DOHH2 (cell line): ENCODE data around the gene KRTAP4-5.
"Not testable (repeated sequence)": the region's sequence is repeated elsewhere in the genome, so short reads cannot be mapped to it uniquely, and the experiment has no call there.

Experiments used
- H3F3A ChIP-seq: fragments of 200-600 bp; sonication (generic), shearing (Covaris generic); 2 replicates; pipeline ENCODE4 v1.6.0; 2016; ENCODE audit warnings: antibody characterized with exemption, mild to moderate bottlenecking; ENCODE audit not compliant: control insufficient read depth, insufficient read depth
- H3K27ac ChIP-seq: fragments of 200-600 bp; sonication (generic); 2 replicates; pipeline ENCODE4 v1.5.1; 2014; ENCODE audit warnings: low read depth, mild to moderate bottlenecking, low read length, moderate library complexity
- H3K27me3 ChIP-seq: fragments of 200-600 bp; sonication (generic); 2 replicates; pipeline ENCODE4 v1.6.1; 2014; ENCODE audit warnings: mild to moderate bottlenecking, low read length, mixed read lengths; ENCODE audit not compliant: control insufficient read depth
- H3K36me3 ChIP-seq: fragments of 200-600 bp; sonication (generic); 2 replicates; pipeline ENCODE4 v1.6.1; 2014; ENCODE audit warnings: mild to moderate bottlenecking, low read length, moderate library complexity, mixed read lengths; ENCODE audit not compliant: control insufficient read depth
- H3K4me1 ChIP-seq: fragments of 200-600 bp; sonication (generic); 2 replicates; pipeline ENCODE4 v1.6.1; 2014; ENCODE audit warnings: mild to moderate bottlenecking, low read length, mixed read lengths; ENCODE audit not compliant: control insufficient read depth
- H3K4me2 ChIP-seq: fragments of 200-600 bp; sonication (generic); 2 replicates; pipeline ENCODE4 v1.6.0; 2014; ENCODE audit warnings: mild to moderate bottlenecking, low read length, moderate library complexity
- H3K4me3 ChIP-seq: fragments of 200-600 bp; sonication (generic); 2 replicates; pipeline ENCODE4 v1.5.1; 2014; ENCODE audit warnings: mild to moderate bottlenecking, low read length, mixed read lengths
- H3K79me2 ChIP-seq: fragments of 200-600 bp; sonication (generic); 2 replicates; pipeline ENCODE4 v1.6.1; 2014; ENCODE audit warnings: mild to moderate bottlenecking, low read length, mixed read lengths; ENCODE audit not compliant: control insufficient read depth
- H3K9me2 ChIP-seq: fragments of 200-600 bp; sonication (generic); replicated peaks from 2 replicates; pipeline ENCODE4 v1.6.1; 2014; ENCODE audit warnings: mild to moderate bottlenecking, low read length, mixed read lengths; ENCODE audit not compliant: control insufficient read depth
- H3K9me3 ChIP-seq: fragments of 200-600 bp; sonication (generic); 2 replicates; pipeline ENCODE4 v1.6.1; 2014; ENCODE audit warnings: antibody characterized with exemption, low read length, mixed read lengths; ENCODE audit not compliant: control insufficient read depth, insufficient read depth
- H4K20me1 ChIP-seq: fragments of 200-600 bp; sonication (generic); 2 replicates; pipeline ENCODE4 v1.6.0; 2014; ENCODE audit warnings: low read depth, mild to moderate bottlenecking, antibody characterized with exemption, low read length, moderate library complexity; ENCODE audit not compliant: control insufficient read depth, insufficient read depth
- CTCF ChIP-seq: fragments of 200-600 bp; sonication (generic); IDR thresholded peaks from one replicate; pipeline ENCODE4 v1.5.1; 2014; ENCODE audit warnings: antibody characterized with exemption, mild to moderate bottlenecking, low read depth, low read length; ENCODE audit not compliant: poor library complexity, severe bottlenecking
- EZH2phosphoT487 ChIP-seq: fragments of 200-600 bp; sonication (generic); IDR thresholded peaks from 2 replicates; pipeline ENCODE4 v1.6.1; 2017; ENCODE audit warnings: borderline replicate concordance, mild to moderate bottlenecking, antibody characterized with exemption, low read length, moderate library complexity, mixed read lengths

KRTAP4-5 gene

GRCh38 chr17:41167561-41167960 lies 17.9 kb upstream of the KRTAP4-5 start:
- Histone ChIP-seq H3K4me2 (no peak overlapping the region), H3K27me3 (no peaks in the 10 kb centered on the region), H3K79me2 (no peaks in the 10 kb centered on the region), H4K20me1 (no peaks in the 10 kb centered on the region), H3K4me3 (no peak overlapping the region), H3K9me2 (no peaks in the 10 kb centered on the region), H3K36me3 (no peaks in the 10 kb centered on the region), H3K9me3 (no peaks in the 10 kb centered on the region), H3K4me1 (no peaks in the 10 kb centered on the region), H3K27ac (no peak overlapping the region), H3F3A (no peaks in the 10 kb centered on the region)
- TF ChIP-seq CTCF = no peak
- no peak for TF ChIP-seq EZH2phosphoT487

- Histone ChIP-seq H3K4me1 (no peaks in the 10 kb centered on the region), H3K27ac (no peak overlapping the region), H3F3A (no peaks in the 10 kb centered on the region), H3K9me3 (no peaks in the 10 kb centered on the region), H3K79me2 (no peaks in the 10 kb centered on the region), H4K20me1 (no peaks in the 10 kb centered on the region), H3K4me2 (no peak overlapping the region), H3K27me3 (no peaks in the 10 kb centered on the region), H3K4me3 (no peak overlapping the region), H3K36me3 (no peaks in the 10 kb centered on the region), H3K9me2 (no peaks in the 10 kb centered on the region)
- TF ChIP-seq EZH2phosphoT487 (no peak), CTCF (no peak)
Observed at GRCh38 chr17:41163828-41164227, 14.2 kb upstream of the KRTAP4-5 start.

GRCh38 chr17:41160648-41161047 lies 11.0 kb upstream of the KRTAP4-5 start, which contains the start of gene KRTAP4-4:
TSS of gene KRTAP4-4 (minus strand) at chr17:41160748. CDS start at chr17:41160691, 57 bp downstream.
- Histone ChIP-seq H3K4me2 (no peak within 1 kb of the TSS), H3K4me3 (no peak within 1 kb of the TSS), H4K20me1 (no peaks in the 10 kb centered on the region), H3K4me1 (no peaks in the 10 kb centered on the region), H3F3A (no peaks in the 10 kb centered on the region), H3K36me3 (no peaks in the 10 kb centered on the region), H3K9me2 (no peaks in the 10 kb centered on the region), H3K79me2 (no peaks in the 10 kb centered on the region), H3K27me3 (no peaks in the 10 kb centered on the region), H3K9me3 (no peaks in the 10 kb centered on the region), H3K27ac (no peak within 1 kb of the TSS)
- TF ChIP-seq EZH2phosphoT487 = no peak
- no peak for TF ChIP-seq CTCF

GRCh38 chr17:41160190-41160589 lies 10.6 kb upstream of the KRTAP4-5 start:
- not testable (repeated sequence) for H3K79me2 ChIP-seq, H3F3A ChIP-seq, H3K4me1 ChIP-seq, H3K9me3 ChIP-seq, H3K27me3 ChIP-seq, H3K4me2 ChIP-seq, H3K27ac ChIP-seq, H4K20me1 ChIP-seq, H3K36me3 ChIP-seq, H3K9me2 ChIP-seq, H3K4me3 ChIP-seq
